DOHH2 (cell line): Measurements from ENCODE around the gene TIMM17B.

ENCODE experiments used
- H3F3A ChIP-seq: fragments of 200-600 bp; sonication (generic), shearing (Covaris generic); 2 replicates; pipeline ENCODE4 v1.6.0; 2016; ENCODE audit warnings: antibody characterized with exemption, mild to moderate bottlenecking; ENCODE audit not compliant: control insufficient read depth, insufficient read depth
- H3K27ac ChIP-seq: fragments of 200-600 bp; sonication (generic); 2 replicates; pipeline ENCODE4 v1.5.1; 2014; ENCODE audit warnings: low read depth, mild to moderate bottlenecking, low read length, moderate library complexity
- H3K27me3 ChIP-seq: fragments of 200-600 bp; sonication (generic); 2 replicates; pipeline ENCODE4 v1.6.1; 2014; ENCODE audit warnings: mild to moderate bottlenecking, low read length, mixed read lengths; ENCODE audit not compliant: control insufficient read depth
- H3K36me3 ChIP-seq: fragments of 200-600 bp; sonication (generic); 2 replicates; pipeline ENCODE4 v1.6.1; 2014; ENCODE audit warnings: mild to moderate bottlenecking, low read length, moderate library complexity, mixed read lengths; ENCODE audit not compliant: control insufficient read depth
- H3K4me1 ChIP-seq: fragments of 200-600 bp; sonication (generic); 2 replicates; pipeline ENCODE4 v1.6.1; 2014; ENCODE audit warnings: mild to moderate bottlenecking, low read length, mixed read lengths; ENCODE audit not compliant: control insufficient read depth
- H3K4me2 ChIP-seq: fragments of 200-600 bp; sonication (generic); 2 replicates; pipeline ENCODE4 v1.6.0; 2014; ENCODE audit warnings: mild to moderate bottlenecking, low read length, moderate library complexity
- H3K4me3 ChIP-seq: fragments of 200-600 bp; sonication (generic); 2 replicates; pipeline ENCODE4 v1.5.1; 2014; ENCODE audit warnings: mild to moderate bottlenecking, low read length, mixed read lengths
- H3K79me2 ChIP-seq: fragments of 200-600 bp; sonication (generic); 2 replicates; pipeline ENCODE4 v1.6.1; 2014; ENCODE audit warnings: mild to moderate bottlenecking, low read length, mixed read lengths; ENCODE audit not compliant: control insufficient read depth
- H3K9me2 ChIP-seq: fragments of 200-600 bp; sonication (generic); replicated peaks from 2 replicates; pipeline ENCODE4 v1.6.1; 2014; ENCODE audit warnings: mild to moderate bottlenecking, low read length, mixed read lengths; ENCODE audit not compliant: control insufficient read depth
- H3K9me3 ChIP-seq: fragments of 200-600 bp; sonication (generic); 2 replicates; pipeline ENCODE4 v1.6.1; 2014; ENCODE audit warnings: antibody characterized with exemption, low read length, mixed read lengths; ENCODE audit not compliant: control insufficient read depth, insufficient read depth
- H4K20me1 ChIP-seq: fragments of 200-600 bp; sonication (generic); 2 replicates; pipeline ENCODE4 v1.6.0; 2014; ENCODE audit warnings: low read depth, mild to moderate bottlenecking, antibody characterized with exemption, low read length, moderate library complexity; ENCODE audit not compliant: control insufficient read depth, insufficient read depth
- CTCF ChIP-seq: fragments of 200-600 bp; sonication (generic); IDR thresholded peaks from one replicate; pipeline ENCODE4 v1.5.1; 2014; ENCODE audit warnings: antibody characterized with exemption, mild to moderate bottlenecking, low read depth, low read length; ENCODE audit not compliant: poor library complexity, severe bottlenecking
- EZH2phosphoT487 ChIP-seq: fragments of 200-600 bp; sonication (generic); IDR thresholded peaks from 2 replicates; pipeline ENCODE4 v1.6.1; 2017; ENCODE audit warnings: borderline replicate concordance, mild to moderate bottlenecking, antibody characterized with exemption, low read length, moderate library complexity, mixed read lengths

The TIMM17B gene

DNA sequence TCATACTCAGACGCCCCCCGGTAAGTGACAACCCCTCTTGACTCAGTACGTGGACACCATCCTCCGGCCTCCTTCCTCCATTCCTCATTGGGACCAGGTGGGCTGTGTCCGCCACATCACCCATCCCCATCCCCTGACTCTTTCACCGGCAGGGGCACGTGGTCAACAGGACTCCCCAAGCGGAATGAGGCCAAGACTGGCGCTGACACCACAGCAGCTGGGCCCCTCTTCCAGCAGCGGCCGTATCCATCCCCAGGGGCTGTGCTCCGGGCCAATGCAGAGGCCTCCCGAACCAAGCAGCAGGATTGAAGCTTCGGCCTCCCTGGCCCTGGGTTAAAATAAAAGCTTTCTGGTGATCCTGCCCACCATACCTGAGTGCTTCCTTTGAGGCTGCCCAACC is 5.2 kb upstream of the TIMM17B start:
- no peaks in the 10 kb centered on the region for H3K27me3 ChIP-seq
- H3K4me3 ChIP-seq: no peak overlapping the region
- TF ChIP-seq EZH2phosphoT487 (no peak), CTCF (no peak)
- peaks cover 8% of the 10 kb centered on the region for H3K4me1 ChIP-seq
- no peaks in the 10 kb centered on the region for H3K9me2 ChIP-seq
- H3F3A ChIP-seq: no peaks in the 10 kb centered on the region
- H4K20me1 ChIP-seq: no peaks in the 10 kb centered on the region
- no peak overlapping the region for H3K4me2 ChIP-seq
- peaks cover 23% of the 10 kb centered on the region for H3K79me2 ChIP-seq
- H3K36me3 ChIP-seq: peaks cover 26% of the 10 kb centered on the region
- no peaks in the 10 kb centered on the region for H3K9me3 ChIP-seq
- no peak overlapping the region for H3K27ac ChIP-seq

DNA sequence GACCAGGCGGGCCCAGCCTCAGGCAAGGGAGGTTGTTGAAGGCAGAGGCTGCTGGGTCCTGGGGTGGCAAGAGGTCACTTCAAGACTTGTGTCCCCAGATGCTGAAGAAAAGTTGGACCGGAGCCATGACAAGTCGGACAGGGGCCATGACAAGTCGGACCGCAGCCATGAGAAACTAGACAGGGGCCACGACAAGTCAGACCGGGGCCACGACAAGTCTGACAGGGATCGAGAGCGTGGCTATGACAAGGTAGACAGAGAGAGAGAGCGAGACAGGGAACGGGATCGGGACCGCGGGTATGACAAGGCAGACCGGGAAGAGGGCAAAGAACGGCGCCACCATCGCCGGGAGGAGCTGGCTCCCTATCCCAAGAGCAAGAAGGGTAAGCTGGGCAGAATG is 4.6 kb upstream of the TIMM17B start:
- Histone ChIP-seq H3F3A (no peaks in the 10 kb centered on the region), H4K20me1 (no peaks in the 10 kb centered on the region), H3K4me1 (peaks cover 8% of the 10 kb centered on the region), H3K4me3 (no peak overlapping the region), H3K9me3 (no peaks in the 10 kb centered on the region), H3K4me2 (no peak overlapping the region), H3K36me3 (peaks cover 26% of the 10 kb centered on the region), H3K9me2 (no peaks in the 10 kb centered on the region), H3K27ac (no peak overlapping the region), H3K79me2 (peaks cover 27% of the 10 kb centered on the region), H3K27me3 (no peaks in the 10 kb centered on the region)
- TF ChIP-seq EZH2phosphoT487: no peak
- TF ChIP-seq CTCF: no peak

GRCh38 chrX:48901069-48901468 is 3.5 kb upstream of the TIMM17B start:
- Histone ChIP-seq H3F3A (no peaks in the 10 kb centered on the region), H3K4me1 (peaks cover 13% of the 10 kb centered on the region), H3K79me2 (peaks cover 37% of the 10 kb centered on the region), H3K9me2 (no peaks in the 10 kb centered on the region), H3K36me3 (peaks cover 22% of the 10 kb centered on the region), H3K4me3 (no peak overlapping the region), H3K4me2 (no peak overlapping the region), H3K9me3 (no peaks in the 10 kb centered on the region), H3K27me3 (no peaks in the 10 kb centered on the region), H3K27ac (no peak overlapping the region), H4K20me1 (0 out of 2 replicates have a peak, but pooled peaks cover 3% of the 10 kb centered on the region)
- TF ChIP-seq EZH2phosphoT487 (no peak), CTCF (no peak)

GRCh38 chrX:48899078-48899410 is 1.5 kb upstream of the TIMM17B start:
- H3K4me3 ChIP-seq: peak overlapping the region; percentile 88
- no peak overlapping the region for H3K27ac ChIP-seq
- H3F3A ChIP-seq: no peaks in the 10 kb centered on the region
- no peaks in the 10 kb centered on the region for H3K9me2 ChIP-seq
- peaks cover 13% of the 10 kb centered on the region for H3K4me1 ChIP-seq
- H4K20me1 ChIP-seq: 0 out of 2 replicates have a peak, but pooled peaks cover 3% of the 10 kb centered on the region
- H3K79me2 ChIP-seq: peaks cover 48% of the 10 kb centered on the region
- H3K4me2 ChIP-seq: peak overlapping the region; percentile 68
- TF ChIP-seq EZH2phosphoT487 (no peak), CTCF (no peak)
- H3K36me3 ChIP-seq: peaks cover 24% of the 10 kb centered on the region
- H3K27me3 ChIP-seq: no peaks in the 10 kb centered on the region
- no peaks in the 10 kb centered on the region for H3K9me3 ChIP-seq
